Ovary (tissue), 9 donors: Measurements from ENCODE around the gene MYCBPAP. TPM values are rescaled to one million over a fixed set of nuclear protein-coding genes. Genes with fewer than 3 reads are reported as not detected.

ENCODE experiments used
- DNase-seq, 5 donors: peaks; one replicate each; pipeline ENCODE4 v3.0.0-alpha.2; 2019 to 2020
- H3K27ac ChIP-seq, 2 donors: fragments of 200-600 bp; one replicate each; pipeline versions ENCODE4 v1.5.1 to v1.8.0; 2019 to 2022
- H3K27me3 ChIP-seq: fragments of 200-600 bp; one replicate; pipeline ENCODE4 v1.8.0; 2022
- H3K36me3 ChIP-seq: fragments of 200-600 bp; sonication (generic); one replicate; pipeline ENCODE4 v1.5.1; 2019
- H3K4me1 ChIP-seq: one replicate; pipeline ENCODE4 v1.8.1; 2013; ENCODE audit warnings: mild to moderate bottlenecking, moderate library complexity; ENCODE audit not compliant: insufficient read depth
- H3K4me3 ChIP-seq: fragments of 200-600 bp; sonication (generic); one replicate; pipeline ENCODE4 v1.5.1; 2017
- H3K9me3 ChIP-seq, 2 donors: fragments of 200-600 bp in 1 of 2; sonication (generic) in 1 of 2; one replicate each; pipeline versions ENCODE4 v1.5.1 to v1.8.1; 2013 to 2019; ENCODE audit warnings: mild to moderate bottlenecking in 1 of 2, moderate library complexity in 1 of 2
- EP300 ChIP-seq: sonication (generic); formaldehyde crosslinking; IDR thresholded peaks from one replicate; pipeline ENCODE4 v1.6.1; 2017; ENCODE audit warnings: antibody characterized with exemption
- POLR2A ChIP-seq: fragments of 450-650 bp; IDR thresholded peaks from one replicate; pipeline ENCODE4 v1.6.1; 2017; ENCODE audit warnings: antibody characterized with exemption, mild to moderate bottlenecking, moderate library complexity
- WGBS, 3 donors: extraction: QIAGEN DNeasy Blood & Tissue Kit in 1 of 3; methylation state at CpG; one replicate each; pipeline versions ENCODE4 v1.1.5 to v1.1.7; 2013 to 2017; 5-methylcytosine and 5-hydroxymethylcytosine counted together
- intact Hi-C, 4 donors: fragments of 100-400 bp; cut with DNase I; formaldehyde crosslinking; loops; one replicate each; pipeline versions ENCODE4 v1.11.0 to v1.15.1; 2022 to 2023
- polyA plus RNA-seq, 2 donors: library from polyadenylated mRNA; stranded (reverse); fragments of 200-250 nt in 1 of 2; fragments of 350-450 nt in 1 of 2; fragmentation: Illumina TruSeq in 1 of 2; extraction: RNeasy Lipid Tissue Mini Kit (QIAGEN cat#74804) in 1 of 2; gene quantifications; one replicate each; pipeline ENCODE4 v1.2.3, GENCODE V29; 2013 to 2014
- total RNA-seq, 7 donors: library from RNA; depleted of rRNA in 2 of 7; stranded (reverse); fragments of >200 nt in 2 of 7; fragmentation: NEBNext Ultra II Directional in 3 of 7; extraction: Animal tissue kit (Norgen Biotek cat#: 25700) in 3 of 7; gene quantifications; one replicate each; pipeline versions ENCODE4 v1.1.0 to v1.2.4, GENCODE V29; 2016 to 2023
- TF ChIP-seq, protein P1 (sequence below), 3 donors: fragments of 450-650 bp in 2 of 3; fragments of 200-600 bp in 1 of 3; IDR thresholded peaks; one replicate each; pipeline versions ENCODE4 v1.5.1 to v1.8.0; 2016 to 2022; ENCODE audit warnings: antibody characterized with exemption in 3 of 3, mild to moderate bottlenecking in 1 of 3
- donor health status: DM: no; HTN: no; CAD: no; lungs with moderate emphysema.
- donor health status: DM: no; HTN: no; CAD: no.
- donor health status: Bipolar disorder and iron deficiency.
- donor health status: DM: yes; HTN: yes; CAD: no.
- donor health status: DM: no; HTN: no; CAD: no.
- donor health status: DM: yes; HTN: yes; CAD: no.

Gene MYCBPAP
- total and polyA plus RNA-seq, 9 donors = 2.5 to 9.7 (median 4.5) TPM

- 89 to 93% (median 93%) methylated on average over 8 of the region's 8 CpGs for WGBS, 3 donors
- no peaks in the 10 kb centered on the region for H3K27me3 ChIP-seq
- DNase-seq = no peak
- H3K36me3 ChIP-seq = no peaks in the 10 kb centered on the region
- intact Hi-C loops = no loop called here
- H3K9me3 ChIP-seq = no peaks in the 10 kb centered on the region
- no peaks in the 10 kb centered on the region for H3K4me1 ChIP-seq
- H3K27ac ChIP-seq = no peak overlapping the region
- no peak for TF ChIP-seq EP300
- TF ChIP-seq, protein P1, sequence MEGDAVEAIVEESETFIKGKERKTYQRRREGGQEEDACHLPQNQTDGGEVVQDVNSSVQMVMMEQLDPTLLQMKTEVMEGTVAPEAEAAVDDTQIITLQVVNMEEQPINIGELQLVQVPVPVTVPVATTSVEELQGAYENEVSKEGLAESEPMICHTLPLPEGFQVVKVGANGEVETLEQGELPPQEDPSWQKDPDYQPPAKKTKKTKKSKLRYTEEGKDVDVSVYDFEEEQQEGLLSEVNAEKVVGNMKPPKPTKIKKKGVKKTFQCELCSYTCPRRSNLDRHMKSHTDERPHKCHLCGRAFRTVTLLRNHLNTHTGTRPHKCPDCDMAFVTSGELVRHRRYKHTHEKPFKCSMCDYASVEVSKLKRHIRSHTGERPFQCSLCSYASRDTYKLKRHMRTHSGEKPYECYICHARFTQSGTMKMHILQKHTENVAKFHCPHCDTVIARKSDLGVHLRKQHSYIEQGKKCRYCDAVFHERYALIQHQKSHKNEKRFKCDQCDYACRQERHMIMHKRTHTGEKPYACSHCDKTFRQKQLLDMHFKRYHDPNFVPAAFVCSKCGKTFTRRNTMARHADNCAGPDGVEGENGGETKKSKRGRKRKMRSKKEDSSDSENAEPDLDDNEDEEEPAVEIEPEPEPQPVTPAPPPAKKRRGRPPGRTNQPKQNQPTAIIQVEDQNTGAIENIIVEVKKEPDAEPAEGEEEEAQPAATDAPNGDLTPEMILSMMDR (IDR thresholded peaks at IDR 0.05) = no peak
- TF ChIP-seq POLR2A = no peak
- H3K4me3 ChIP-seq = no peak overlapping the region
Observed at GRCh38 chr17:50495918-50496317, 12.3 kb upstream of the MYCBPAP start.

DNA sequence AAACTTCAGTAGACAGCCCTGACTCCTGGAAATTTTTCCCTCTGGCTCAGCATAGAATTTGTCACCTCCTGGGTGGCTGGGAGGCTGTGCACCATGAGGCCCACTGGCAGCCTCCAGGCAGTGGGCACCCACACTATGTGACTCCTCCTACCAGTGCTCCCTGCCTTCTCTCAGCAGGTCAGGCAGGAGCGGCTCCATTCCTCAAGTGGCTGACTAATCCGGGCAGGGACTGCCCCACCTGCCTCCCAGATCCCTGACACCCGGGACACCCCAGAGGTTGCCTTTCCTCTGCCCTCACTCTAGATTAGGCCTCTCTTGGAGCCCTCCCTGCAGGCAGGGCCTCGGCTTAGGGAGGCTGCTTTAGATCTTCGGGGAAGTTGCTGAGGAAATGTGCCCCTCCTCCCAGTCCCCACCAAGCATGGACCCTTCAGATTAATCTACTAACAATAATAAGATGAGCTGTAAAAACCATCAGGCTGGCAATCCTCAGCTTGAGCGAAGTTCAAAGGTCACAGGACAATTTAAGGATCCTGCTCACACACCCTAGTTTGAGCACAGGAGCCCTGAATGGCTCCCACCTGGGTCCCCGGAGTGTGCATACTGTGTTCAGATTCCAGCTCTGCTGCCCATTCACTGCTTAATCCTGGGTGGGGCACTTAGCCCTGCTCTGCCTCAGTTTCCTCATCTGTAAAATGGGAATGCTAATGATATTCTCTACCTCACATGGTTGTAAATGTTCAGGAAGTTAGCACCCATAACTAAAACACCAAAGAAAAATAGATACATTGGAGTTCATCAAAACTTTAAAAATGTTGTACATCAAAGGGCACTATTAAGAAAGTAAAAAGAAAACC is 10.0 kb upstream of the MYCBPAP start:
- TF ChIP-seq POLR2A = no peak
- no peak for TF ChIP-seq EP300
- TF ChIP-seq, protein P1 (IDR thresholded peaks at IDR 0.05) = no peak
- Histone ChIP-seq H3K27me3 (no peaks in the 10 kb centered on the region), H3K4me3 (no peak overlapping the region), H3K27ac (no peak overlapping the region), H3K4me1 (no peaks in the 10 kb centered on the region), H3K9me3 (no peaks in the 10 kb centered on the region), H3K36me3 (no peaks in the 10 kb centered on the region)
- DNase-seq = no peak
- WGBS, 3 donors = 82 to 87% (median 82%) methylated on average over 7 of the region's 7 CpGs
- intact Hi-C loops = no loop called here

GRCh38 chr17:50499270-50499669 is 9.0 kb upstream of the MYCBPAP start:
- intact Hi-C loops = no loop called here
- H3K27ac ChIP-seq = no peak overlapping the region
- no peaks in the 10 kb centered on the region for H3K4me1 ChIP-seq
- H3K27me3 ChIP-seq = no peaks in the 10 kb centered on the region
- DNase-seq = no peak
- TF ChIP-seq EP300 (no peak), POLR2A (no peak)
- TF ChIP-seq, protein P1 (IDR thresholded peaks at IDR 0.05) = no peak
- no peaks in the 10 kb centered on the region for H3K9me3 ChIP-seq
- no peaks in the 10 kb centered on the region for H3K36me3 ChIP-seq
- H3K4me3 ChIP-seq = no peak overlapping the region

GRCh38 chr17:50499721-50500120 is 8.5 kb upstream of the MYCBPAP start:
- Histone ChIP-seq H3K36me3 (no peaks in the 10 kb centered on the region), H3K27me3 (no peaks in the 10 kb centered on the region), H3K27ac (no peak overlapping the region), H3K4me3 (no peak overlapping the region), H3K9me3 (no peaks in the 10 kb centered on the region), H3K4me1 (no peaks in the 10 kb centered on the region)
- 95 to 97% (median 95%) methylated on average over 2 of the region's 2 CpGs for WGBS, 3 donors
- no peak for DNase-seq
- TF ChIP-seq POLR2A (no peak), EP300 (no peak)
- TF ChIP-seq, protein P1 (IDR thresholded peaks at IDR 0.05) = no peak
- intact Hi-C loops = no loop called here
